HG03060 (cell line): ENCODE results near the gene UVSSA.
"Not testable (repeated sequence)": the region's sequence is repeated elsewhere in the genome, so short reads cannot be mapped to it uniquely, and the experiment has no call there.

Experiments used
- ATAC-seq: cut with Tn5 transposase; IDR thresholded peaks from one replicate; pipeline ENCODE4 v1.9.1; 2021; ENCODE audit warnings: low read depth, moderate number of reproducible peaks; ENCODE audit not compliant: unreplicated experiment

The UVSSA gene

DNA sequence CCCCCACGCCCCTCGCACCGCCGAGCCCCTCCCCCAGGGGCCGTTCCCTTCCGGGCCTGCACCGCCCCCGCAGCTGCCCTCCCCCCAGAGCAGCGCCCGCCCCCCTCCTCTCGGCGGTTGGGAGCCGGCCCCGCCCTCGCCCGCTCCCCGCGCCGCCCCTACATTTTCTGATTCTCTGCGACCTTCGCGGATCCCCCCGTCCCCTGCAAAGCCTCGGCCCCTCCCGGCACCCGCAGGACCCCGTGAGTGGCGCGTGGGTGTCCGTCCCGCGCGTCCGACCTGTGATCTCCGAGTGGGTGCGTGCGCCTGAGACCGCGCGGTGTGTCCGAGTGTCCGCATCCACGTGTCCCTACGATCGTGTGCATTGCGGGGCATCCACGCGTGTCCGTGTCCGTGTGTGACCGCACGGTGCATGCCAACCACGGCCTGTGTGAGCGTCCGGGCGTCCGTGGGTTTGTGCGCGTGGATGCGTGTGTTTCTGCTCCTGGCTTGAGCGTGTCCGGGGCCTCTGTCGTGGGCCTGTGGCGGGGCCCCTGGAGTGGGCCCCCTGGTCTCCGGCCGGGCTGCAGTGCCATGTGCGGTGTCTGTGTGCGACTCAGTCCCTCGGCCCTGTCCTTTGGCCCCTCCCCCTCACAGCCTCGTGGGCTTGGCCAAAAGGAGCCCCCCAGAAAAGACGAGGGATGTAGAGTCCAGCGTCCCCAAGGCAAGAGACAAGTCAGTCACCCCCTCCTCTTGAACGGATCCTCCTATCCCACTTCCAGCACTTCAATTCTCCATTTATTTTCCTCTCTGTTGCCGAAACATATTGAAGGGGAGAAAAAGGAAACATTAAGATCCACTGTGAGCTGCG lies 68.0 kb downstream of the UVSSA start:
- no peak for ATAC-seq

DNA sequence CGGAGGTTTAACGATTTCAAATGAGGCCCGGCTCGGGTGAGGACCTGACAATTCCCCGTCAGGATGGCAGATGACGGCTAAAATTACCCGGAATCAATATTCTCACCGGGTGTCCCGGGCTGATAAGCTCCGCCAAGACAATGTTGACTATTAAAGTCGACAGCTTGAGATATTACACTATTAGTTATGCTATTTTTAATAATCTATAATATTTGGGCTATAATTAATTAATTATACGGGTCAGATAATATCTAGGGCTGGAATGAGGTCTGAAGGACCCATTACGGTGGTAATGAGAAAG lies 68.6 kb downstream of the UVSSA start:
- ATAC-seq = no peak

DNA sequence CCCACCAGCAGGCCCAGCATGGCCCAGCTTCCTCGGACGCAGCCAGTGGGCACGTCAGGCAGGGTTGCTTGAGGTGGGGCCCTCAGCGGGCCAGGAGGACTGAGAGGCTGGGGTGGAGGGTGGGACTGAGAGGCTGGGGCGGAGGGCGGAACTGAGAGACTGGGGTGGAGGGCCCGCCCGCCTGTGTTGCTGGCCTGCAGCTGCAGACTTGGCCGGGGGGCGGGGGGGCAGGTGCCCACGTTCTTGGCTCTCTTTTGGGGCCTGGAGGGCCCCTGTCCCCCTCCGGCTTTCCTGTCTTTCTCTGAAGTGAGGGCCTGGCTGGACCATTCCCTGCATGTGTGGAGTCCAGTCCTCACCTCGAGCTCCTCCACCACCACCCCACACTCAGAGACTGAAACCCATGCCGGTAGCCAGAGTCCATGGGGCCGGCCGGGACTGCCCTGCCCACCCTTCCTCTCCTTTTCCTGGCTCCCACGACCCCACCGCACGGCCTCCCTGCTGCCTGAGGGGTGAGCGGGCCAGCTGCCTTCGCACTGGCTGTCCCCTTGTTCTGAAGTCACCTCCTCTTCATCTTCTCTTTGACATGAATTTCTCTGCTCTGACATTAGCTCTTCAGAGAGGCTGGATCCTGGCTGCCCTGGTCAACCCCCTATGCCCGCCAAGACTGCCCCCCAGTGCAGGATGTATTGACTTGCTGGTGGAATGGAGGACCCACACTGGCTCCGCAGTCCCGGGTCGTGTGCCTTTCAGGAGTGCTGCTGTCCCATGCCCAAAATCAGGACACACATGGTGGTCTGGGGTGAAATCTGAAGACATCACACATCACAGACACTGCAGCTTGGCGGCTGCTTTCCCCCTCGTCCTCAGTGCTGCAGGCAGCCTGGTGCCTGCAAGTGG lies 69.3 kb downstream of the UVSSA start:
- no peak for ATAC-seq

DNA sequence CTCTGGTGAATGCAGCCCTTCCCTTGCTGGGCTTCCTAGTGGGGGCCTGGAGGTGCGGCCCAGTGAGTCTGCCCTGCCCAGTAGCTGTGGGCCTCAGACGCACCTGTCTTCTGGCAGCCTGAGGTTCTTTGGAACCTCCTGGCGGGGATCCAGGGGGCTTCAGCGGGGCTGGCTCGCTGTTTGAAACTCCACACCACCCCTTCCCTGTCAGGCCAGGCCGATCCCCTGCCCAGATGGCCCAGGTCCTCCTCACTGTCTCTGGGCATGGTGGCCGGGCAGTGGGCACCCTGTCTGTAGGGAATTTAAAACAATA lies 69.9 kb downstream of the UVSSA start:
- no peak for ATAC-seq

DNA sequence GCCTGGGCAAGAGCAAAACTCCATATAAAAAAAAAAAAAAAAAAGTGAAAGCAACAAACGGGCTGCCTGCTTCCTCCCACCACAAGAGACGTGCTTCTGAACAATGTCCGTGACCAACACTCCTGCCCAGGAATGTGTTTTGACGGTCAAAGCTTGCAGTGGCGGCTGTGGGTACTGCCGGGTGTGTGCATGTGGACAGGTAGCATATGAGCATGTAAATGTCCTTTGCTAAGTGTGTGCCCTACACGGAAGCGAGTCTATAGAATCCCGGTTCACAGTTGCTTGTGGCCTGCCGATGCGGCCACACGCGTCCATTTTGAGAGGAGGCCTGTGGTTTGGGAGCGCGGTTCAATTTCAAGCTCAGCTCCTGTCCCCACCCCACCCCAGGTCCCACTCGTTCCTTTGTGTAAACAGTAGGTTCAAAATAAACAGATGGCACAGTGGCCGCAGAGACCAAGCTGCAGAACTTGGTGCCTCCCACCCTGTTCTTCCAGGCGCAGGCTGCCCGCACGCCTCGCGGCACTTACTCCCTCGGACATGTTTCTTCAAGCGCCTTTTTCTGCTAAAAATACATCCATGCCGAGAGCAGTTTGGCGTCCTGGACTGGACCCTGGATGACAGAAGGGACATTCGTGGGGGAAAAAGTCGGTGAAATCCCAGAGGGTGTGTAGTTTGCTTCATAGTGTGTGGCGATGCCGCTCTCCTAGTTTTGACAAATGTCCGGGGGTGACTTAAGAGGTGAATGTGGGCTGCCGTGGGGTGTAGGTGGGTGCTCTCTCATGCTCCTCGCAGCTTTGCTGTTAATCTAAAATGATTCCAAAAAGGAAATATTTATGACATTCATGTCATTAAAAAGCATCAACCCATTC lies 70.7 kb downstream of the UVSSA start:
- no peak for ATAC-seq

DNA sequence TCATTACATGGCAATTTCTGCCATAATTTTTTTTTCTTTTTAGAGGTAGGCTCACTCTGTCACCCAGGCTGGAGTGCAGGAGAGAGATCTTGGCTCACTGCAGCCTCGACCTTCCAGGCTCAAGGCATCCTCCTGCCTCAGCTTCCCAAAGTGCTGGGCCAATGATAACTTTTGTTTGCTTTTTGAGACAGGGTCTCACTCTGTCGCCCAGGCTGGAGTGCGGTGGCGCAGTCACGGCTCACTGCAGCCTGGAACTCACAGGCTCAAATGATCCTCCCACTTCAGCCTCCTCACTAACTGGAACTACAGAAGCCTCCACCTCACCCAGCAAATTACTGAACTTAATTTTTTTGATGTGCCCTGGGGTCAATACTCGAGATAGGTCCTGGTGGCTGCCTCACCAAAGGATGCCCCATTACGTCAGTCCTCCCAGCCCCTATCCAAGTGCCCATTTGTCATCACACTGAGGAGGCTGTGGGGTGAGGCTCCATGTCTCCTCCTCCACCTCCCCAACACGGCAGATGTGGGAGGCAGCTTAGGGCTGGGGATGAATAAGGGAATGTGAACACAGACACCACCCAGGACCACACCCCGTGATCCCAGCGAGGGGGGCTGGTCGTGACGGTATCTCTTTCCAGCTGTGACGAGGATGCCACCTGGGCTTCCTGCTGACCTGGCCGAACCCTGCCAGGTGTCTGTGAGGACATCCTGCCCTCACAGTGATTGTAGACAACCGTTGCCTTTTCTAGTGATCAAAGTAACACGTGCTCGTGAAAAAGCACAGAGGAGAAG lies 71.7 kb downstream of the UVSSA start:
- no peak for ATAC-seq

DNA sequence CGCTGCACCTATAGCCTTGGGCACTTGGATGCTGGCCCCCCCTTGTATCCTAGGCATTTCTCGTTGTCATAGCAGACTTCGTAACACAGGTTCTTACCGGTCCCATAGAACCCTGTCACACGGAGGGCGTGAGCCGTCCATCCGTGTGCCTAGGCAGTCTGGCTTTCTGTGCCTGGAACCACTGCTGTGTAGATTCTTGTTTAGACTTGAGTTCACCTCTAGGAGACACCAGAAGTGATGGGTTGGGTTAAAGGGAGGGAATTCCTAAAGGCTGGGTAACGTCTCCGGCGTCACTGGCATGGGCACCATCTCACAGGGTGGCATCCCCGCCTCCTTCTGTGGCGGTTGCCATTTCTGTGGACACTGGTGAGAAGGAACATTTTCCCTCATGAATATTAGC lies 72.7 kb downstream of the UVSSA start:
- no peak for ATAC-seq

DNA sequence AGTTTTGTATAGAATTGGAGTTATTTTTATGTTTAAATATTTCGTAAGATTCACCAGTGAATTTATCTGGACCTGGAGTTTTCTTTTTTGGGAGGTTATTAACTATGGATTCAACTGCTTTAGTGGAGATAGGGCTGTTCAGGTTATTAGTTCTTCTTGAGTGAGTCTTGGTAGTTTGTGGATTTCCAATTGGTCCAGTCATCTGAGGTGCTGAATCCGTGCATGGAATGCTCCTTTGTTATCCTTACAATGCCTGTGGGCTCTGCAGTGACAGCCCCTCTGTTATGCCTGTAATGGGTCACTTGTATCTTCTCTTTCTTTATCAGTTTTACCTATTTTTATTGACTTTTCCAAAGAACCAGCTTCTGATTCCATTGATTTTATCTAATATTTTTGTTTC lies 74.6 kb downstream of the UVSSA start:
- no peak for ATAC-seq

DNA sequence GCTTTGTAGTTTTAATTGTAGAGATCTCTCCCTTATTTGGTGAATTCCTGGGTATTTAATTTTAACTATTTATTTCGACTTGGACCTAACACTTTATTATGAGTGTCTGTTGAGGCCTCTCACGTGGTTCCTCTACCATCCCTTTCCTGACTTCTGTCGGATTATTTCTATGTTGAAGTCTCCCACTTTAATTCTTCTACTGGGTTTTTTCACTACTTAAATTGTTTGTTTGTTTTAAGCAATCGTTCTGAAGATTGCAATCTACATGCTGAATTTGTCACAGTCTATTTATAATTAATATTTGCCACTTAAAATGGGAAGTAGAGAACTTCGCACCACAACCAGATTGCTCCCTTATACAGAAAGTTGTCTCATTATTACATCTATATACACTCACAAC lies 80.0 kb downstream of the UVSSA start:
- no peak for ATAC-seq

DNA sequence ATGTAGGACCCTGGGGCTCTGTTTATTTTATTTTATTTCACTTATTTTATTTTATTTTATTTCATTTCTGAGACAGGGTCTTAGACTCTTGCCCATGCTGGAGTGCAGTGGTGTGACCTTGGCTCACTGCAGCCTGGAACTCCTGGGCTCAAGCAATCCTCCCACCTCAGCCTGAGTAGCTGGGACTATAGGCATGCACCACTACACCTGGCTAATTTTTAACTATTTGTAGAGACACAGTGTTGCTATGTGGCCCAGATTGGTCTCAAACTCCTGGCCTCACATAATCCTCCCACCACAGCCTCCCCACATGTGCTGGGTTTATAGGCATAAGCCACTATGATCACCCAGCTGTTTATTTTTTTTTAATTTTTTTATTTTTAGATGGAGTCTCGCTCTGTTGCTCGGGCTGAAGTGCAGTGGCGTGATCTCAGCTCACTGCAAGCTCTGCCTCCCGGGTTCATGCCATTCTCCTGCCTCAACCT lies 96.7 kb downstream of the UVSSA start:
- ATAC-seq = not testable (repeated sequence)
